ENCODE data around the gene BAIAP2.
"Not testable (repeated sequence)": the region's sequence is repeated elsewhere in the genome, so short reads cannot be mapped to it uniquely, and the experiment has no call there.

BAIAP2 gene

GRCh38 chr17:81074875-81075274, 39.9 kb downstream of the BAIAP2 start:
- in situ Hi-C loops (cut with MboI; ENCODE audit: low sequenced_read_pairs, unreplicated experiment): no loop called here
- TF ChIP-seq, protein P1, sequence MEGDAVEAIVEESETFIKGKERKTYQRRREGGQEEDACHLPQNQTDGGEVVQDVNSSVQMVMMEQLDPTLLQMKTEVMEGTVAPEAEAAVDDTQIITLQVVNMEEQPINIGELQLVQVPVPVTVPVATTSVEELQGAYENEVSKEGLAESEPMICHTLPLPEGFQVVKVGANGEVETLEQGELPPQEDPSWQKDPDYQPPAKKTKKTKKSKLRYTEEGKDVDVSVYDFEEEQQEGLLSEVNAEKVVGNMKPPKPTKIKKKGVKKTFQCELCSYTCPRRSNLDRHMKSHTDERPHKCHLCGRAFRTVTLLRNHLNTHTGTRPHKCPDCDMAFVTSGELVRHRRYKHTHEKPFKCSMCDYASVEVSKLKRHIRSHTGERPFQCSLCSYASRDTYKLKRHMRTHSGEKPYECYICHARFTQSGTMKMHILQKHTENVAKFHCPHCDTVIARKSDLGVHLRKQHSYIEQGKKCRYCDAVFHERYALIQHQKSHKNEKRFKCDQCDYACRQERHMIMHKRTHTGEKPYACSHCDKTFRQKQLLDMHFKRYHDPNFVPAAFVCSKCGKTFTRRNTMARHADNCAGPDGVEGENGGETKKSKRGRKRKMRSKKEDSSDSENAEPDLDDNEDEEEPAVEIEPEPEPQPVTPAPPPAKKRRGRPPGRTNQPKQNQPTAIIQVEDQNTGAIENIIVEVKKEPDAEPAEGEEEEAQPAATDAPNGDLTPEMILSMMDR (IDR thresholded peaks at IDR 0.05; ENCODE audit: borderline replicate concordance, control extremely low read depth, extremely low read depth, insufficient read depth, missing control alignments): no peak

GRCh38 chr17:81075307-81075706, 40.4 kb downstream of the BAIAP2 start:
- in situ Hi-C loops (cut with MboI; ENCODE audit: low sequenced_read_pairs, unreplicated experiment): no loop called here
- TF ChIP-seq, protein P1 (IDR thresholded peaks at IDR 0.05; ENCODE audit: borderline replicate concordance, control extremely low read depth, extremely low read depth, insufficient read depth, missing control alignments): no peak
- no peak for DNase-seq (ENCODE audit: low spot score)

More at GRCh38 chr17:81074875-81075274, 39.9 kb downstream of the BAIAP2 start:
- DNase-seq (ENCODE audit: low spot score): no peak

- TF ChIP-seq, protein P1 (IDR thresholded peaks at IDR 0.05; ENCODE audit: borderline replicate concordance, control extremely low read depth, extremely low read depth, insufficient read depth, missing control alignments): no peak
- DNase-seq (ENCODE audit: low spot score): no peak
- in situ Hi-C loops (cut with MboI; ENCODE audit: low sequenced_read_pairs, unreplicated experiment): no loop called here
These were observed 41.3 kb downstream of the BAIAP2 start for GRCh38 chr17:81076141-81076679.

DNA sequence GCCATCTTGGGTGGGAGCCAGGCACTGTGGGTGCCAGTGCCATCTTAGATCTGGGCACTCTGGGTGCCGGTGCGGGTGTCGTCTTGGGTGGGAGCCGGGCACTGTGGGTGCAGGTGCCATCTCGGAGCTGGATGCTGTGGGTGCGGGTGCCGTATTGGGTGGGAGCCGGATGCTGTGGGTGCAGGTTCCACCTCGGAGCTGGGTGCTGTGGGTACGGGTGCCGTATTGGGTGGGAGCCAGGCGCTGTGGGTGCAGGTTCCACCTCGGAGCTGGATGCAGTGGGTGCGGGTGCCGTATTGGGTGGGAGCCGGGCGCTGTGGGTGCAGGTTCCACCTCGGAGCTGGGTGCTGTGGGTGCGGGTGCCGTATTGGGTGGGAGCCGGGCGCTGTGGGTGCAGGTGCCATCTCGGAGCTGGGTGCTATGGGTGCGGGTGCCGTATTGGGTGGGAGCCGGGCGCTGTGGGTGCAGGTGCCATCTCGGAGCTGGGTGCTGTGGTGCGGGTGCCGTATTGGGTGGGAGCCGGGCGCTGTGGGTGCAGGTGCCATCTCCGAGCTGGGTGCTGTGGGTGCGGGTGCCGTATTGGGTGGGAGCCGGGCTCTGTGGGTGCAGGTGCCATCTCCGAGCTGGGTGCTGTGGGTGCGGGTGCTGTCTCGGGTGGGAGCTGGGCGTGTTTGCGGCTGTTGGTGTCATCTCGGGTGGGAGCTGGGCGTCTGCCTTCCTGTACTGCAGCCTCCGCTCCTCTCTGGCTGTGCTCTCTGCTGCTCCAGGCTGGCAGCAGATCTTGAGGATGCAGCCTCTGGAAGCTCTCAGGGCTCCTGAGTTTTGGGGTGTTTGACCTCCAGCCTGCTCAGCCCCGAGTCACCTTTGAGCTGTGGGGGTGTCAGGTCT, 43.3 kb downstream of the BAIAP2 start:
- in situ Hi-C loops (cut with MboI; ENCODE audit: low sequenced_read_pairs, unreplicated experiment): not testable (repeated sequence)

DNA sequence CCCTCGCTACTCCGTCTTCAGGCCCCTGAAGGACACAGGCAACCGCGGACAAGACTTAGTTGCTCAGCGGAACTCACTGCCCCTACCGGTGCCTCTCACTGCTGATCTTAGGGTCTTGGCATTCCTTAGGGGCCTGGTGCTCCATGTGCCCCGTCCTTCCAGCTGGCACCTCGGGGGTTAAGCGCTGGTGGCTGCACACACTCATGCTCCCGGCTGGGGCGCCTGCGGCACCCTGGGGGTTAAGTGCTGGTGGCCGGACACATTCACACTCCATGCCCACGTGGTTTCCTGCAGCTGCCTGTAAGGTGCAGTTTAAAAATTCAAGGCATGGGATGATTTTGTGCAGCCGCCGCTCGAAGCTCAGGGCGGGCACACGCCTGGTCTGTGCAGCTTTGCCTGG, 45.1 kb downstream of the BAIAP2 start:
- TF ChIP-seq, protein P1 (IDR thresholded peaks at IDR 0.05; ENCODE audit: borderline replicate concordance, control extremely low read depth, extremely low read depth, insufficient read depth, missing control alignments): no peak
- in situ Hi-C loops (cut with MboI; ENCODE audit: low sequenced_read_pairs, unreplicated experiment): no loop called here
- DNase-seq (ENCODE audit: low spot score): no peak

More for the DNA sequence above, 43.3 kb downstream of the BAIAP2 start:
- DNase-seq (ENCODE audit: low spot score): not testable (repeated sequence)

- no peak for DNase-seq (ENCODE audit: low spot score)
- TF ChIP-seq, protein P1 (IDR thresholded peaks at IDR 0.05; ENCODE audit: borderline replicate concordance, control extremely low read depth, extremely low read depth, insufficient read depth, missing control alignments): no peak
- in situ Hi-C loops (cut with MboI; ENCODE audit: low sequenced_read_pairs, unreplicated experiment): no loop called here
These were observed 46.5 kb downstream of the BAIAP2 start for GRCh38 chr17:81081222-81082176.

All from GM13976 (cell line).